Activated T-cell treated with anti-CD3 and anti-CD28 coated beads, Interleukin-2, amount 50 U/mL, for 24 hours (primary cell): ENCODE results near the gene NR5A1.

Experiments
- DNase-seq: peaks from one replicate; pipeline ENCODE4 v3.0.0-alpha.2; 2020
- H3K27ac Mint-ChIP-seq: 2 replicates; pipeline ENCODE4 v1.8.0; 2020; ENCODE audit warnings: mild to moderate bottlenecking, mixed read lengths
- H3K27me3 Mint-ChIP-seq: 2 replicates; pipeline ENCODE4 v1.8.0; 2020; ENCODE audit warnings: mixed read lengths
- H3K36me3 Mint-ChIP-seq: 2 replicates; pipeline ENCODE4 v1.8.0; 2020; ENCODE audit warnings: low read depth, mixed read lengths
- H3K4me1 Mint-ChIP-seq: 2 replicates; pipeline ENCODE4 v1.8.0; 2020; ENCODE audit warnings: low read depth, mixed read lengths
- H3K4me3 Mint-ChIP-seq: 2 replicates; pipeline ENCODE4 v1.8.0; 2020; ENCODE audit warnings: mild to moderate bottlenecking, moderate library complexity, mixed read lengths
- H3K9me3 Mint-ChIP-seq: 2 replicates; pipeline ENCODE4 v1.8.0; 2020; ENCODE audit warnings: mixed read lengths

Gene NR5A1

DNA sequence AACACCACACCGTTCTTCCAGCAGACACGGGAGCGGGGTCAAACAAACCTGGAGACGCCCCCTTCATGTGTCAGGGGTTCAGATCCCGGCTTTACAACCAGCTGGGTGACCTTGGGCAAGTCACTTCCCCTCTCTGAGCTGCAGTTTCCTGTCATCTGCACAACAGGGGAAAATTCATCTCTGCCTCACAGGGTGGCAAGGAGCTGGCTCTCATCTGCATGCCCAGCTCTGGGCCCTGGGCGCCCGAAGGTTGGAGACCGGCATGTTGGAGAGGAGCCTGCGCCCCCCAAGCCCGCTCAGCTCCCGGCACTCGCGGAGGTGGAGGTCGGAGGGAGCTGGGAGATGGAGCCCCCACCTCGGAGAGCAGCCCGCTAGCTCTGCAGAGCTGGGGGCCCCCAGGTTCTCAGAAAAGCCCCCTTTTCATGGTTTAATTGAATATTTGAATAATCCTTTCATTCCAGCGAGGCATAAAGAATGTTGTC is 20.4 kb downstream of the NR5A1 start:
- H3K4me3 Mint-ChIP-seq, result no peak overlapping the region
- no peaks in the 10 kb centered on the region for H3K36me3 Mint-ChIP-seq
- no peak overlapping the region for H3K27ac Mint-ChIP-seq
- H3K9me3 Mint-ChIP-seq, result no peaks in the 10 kb centered on the region
- no peaks in the 10 kb centered on the region for H3K4me1 Mint-ChIP-seq
- no peak for DNase-seq
- H3K27me3 Mint-ChIP-seq, result no peaks in the 10 kb centered on the region

- Mint-ChIP-seq H3K4me3 (no peak overlapping the region), H3K27me3 (no peaks in the 10 kb centered on the region), H3K27ac (no peak overlapping the region), H3K36me3 (no peaks in the 10 kb centered on the region), H3K9me3 (no peaks in the 10 kb centered on the region), H3K4me1 (no peaks in the 10 kb centered on the region)
- no peak for DNase-seq
Observed at GRCh38 chr9:124485936-124486335, 21.3 kb downstream of the NR5A1 start.

- Mint-ChIP-seq H3K27me3 (peaks cover under 1% of the 10 kb centered on the region), H3K27ac (no peak overlapping the region), H3K4me3 (no peak overlapping the region), H3K36me3 (no peaks in the 10 kb centered on the region), H3K9me3 (no peaks in the 10 kb centered on the region), H3K4me1 (no peaks in the 10 kb centered on the region)
- DNase-seq, result no peak
Observed at GRCh38 chr9:124485201-124485600, 22.0 kb downstream of the NR5A1 start.

DNA sequence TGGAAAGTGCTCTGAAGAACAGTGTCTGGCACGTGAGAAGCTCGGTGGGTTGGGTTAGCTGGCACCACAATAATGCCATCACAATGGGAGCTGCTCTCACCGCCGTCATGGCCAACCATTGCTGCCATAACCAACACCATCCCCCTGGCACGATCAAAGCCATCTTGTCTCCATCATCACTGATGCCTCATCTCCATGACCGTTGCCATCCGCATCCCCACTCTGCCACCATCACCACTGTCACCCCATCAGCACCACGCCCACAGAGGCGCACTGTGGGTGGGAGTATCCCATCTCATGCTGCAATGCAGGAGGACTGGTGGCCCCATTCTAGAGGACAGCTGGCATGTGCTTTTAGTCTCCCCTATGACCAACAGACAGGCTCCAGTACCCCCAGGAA is 23.7 kb downstream of the NR5A1 start:
- no peak overlapping the region for H3K4me3 Mint-ChIP-seq
- DNase-seq, result no peak
- no peaks in the 10 kb centered on the region for H3K4me1 Mint-ChIP-seq
- H3K9me3 Mint-ChIP-seq, result no peaks in the 10 kb centered on the region
- H3K27ac Mint-ChIP-seq, result no peak overlapping the region
- H3K36me3 Mint-ChIP-seq, result no peaks in the 10 kb centered on the region
- peaks cover 11% of the 10 kb centered on the region for H3K27me3 Mint-ChIP-seq

DNA sequence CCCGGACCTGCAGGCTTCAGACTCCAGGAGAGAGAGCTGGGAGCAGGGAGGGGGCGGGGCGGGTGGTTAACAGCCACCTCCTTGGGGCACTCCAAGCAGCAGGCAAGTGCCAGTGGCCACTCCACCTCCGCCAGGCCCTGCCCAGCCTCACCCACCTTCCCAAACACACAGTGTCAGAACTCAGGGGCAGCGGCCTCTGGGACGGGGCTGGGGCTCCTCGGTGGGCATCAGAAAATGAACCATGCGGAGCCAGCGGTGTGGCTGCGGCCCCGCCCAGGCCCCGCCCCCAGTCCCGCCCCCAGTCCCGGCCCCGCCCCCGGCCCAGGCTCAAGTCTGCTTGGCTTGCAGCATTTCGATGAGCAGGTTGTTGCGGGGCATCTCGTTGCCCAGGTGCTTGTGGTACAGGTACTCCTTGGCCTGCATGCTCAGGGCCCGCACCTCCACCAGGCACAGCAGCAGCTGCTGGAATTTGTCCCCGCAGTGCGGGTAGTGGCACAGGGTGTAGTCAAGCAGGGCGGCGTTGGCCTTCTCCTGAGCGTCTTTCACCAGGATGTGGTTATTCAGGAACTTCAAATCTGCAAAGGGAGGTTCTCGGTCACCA is 24.7 kb downstream of the NR5A1 start:
- H3K27me3 Mint-ChIP-seq, result peaks cover 17% of the 10 kb centered on the region
- DNase-seq, result no peak
- H3K9me3 Mint-ChIP-seq, result no peaks in the 10 kb centered on the region
- H3K36me3 Mint-ChIP-seq, result no peaks in the 10 kb centered on the region
- H3K4me3 Mint-ChIP-seq, result no peak overlapping the region
- no peaks in the 10 kb centered on the region for H3K4me1 Mint-ChIP-seq
- H3K27ac Mint-ChIP-seq, result no peak overlapping the region

GRCh38 chr9:124481115-124481514 is 26.1 kb downstream of the NR5A1 start:
- Mint-ChIP-seq H3K36me3 (no peaks in the 10 kb centered on the region), H3K4me3 (no peak overlapping the region), H3K27me3 (peaks cover 29% of the 10 kb centered on the region)

DNA sequence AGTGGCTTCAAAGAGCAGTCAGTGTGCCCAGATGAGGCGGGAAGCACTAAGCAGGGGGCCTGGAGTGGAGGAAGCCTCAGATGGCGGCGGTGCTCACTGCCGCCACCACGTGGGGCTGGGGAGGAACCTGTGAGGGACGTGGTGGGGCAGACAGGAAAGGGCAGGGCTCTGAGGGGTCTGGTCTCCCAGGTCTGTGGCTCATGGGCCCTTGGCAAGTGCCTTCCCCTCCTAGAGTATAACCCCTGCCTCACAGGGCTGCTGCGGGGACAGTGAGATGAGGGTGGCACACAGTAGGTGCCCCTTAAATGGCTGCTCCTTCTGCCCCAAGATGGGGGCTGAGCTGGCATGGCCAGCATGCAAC is 26.6 kb downstream of the NR5A1 start:
- no peak overlapping the region for H3K4me3 Mint-ChIP-seq
- no peaks in the 10 kb centered on the region for H3K4me1 Mint-ChIP-seq
- peaks cover 30% of the 10 kb centered on the region for H3K27me3 Mint-ChIP-seq
- DNase-seq, result no peak
- H3K9me3 Mint-ChIP-seq, result no peaks in the 10 kb centered on the region
- H3K27ac Mint-ChIP-seq, result no peak overlapping the region
- no peaks in the 10 kb centered on the region for H3K36me3 Mint-ChIP-seq

More at GRCh38 chr9:124481115-124481514, 26.1 kb downstream of the NR5A1 start:
- Mint-ChIP-seq H3K27ac (no peak overlapping the region), H3K4me1 (no peaks in the 10 kb centered on the region), H3K9me3 (no peaks in the 10 kb centered on the region)
- no peak for DNase-seq

DNA sequence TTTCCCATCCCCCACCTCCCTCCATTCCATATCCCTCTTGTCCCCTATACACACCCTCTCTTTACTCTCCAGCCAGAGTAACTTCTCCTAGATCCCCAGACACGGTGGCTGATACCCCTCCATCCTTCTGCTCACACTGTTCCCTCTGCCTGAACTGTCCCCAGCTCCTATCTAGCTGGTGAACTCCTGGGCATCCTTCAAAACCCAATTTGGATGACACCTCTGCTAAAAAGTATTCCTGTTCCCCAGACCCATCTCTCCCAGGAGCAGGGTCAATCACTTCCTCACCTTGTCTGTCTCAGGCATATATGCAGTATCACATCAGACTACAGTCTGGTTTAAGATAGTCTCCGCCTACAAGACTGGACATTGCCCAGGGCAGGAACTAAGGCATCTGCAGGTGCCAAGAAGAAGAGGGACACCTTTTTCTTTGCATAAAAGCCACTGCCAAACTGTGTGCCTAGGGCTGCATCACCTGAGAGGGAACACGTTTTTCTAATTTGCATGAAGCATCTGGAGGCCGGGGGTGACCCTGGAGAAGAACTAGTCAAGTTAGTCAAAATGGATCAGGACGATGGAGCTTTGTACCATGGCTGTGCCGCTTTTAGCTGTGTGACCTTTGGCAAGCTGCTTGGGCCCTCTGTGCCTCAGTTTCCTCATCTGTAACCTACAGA is 27.1 kb downstream of the NR5A1 start:
- DNase-seq, result no peak
- Mint-ChIP-seq H3K4me3 (no peak overlapping the region), H3K27ac (no peak overlapping the region), H3K36me3 (no peaks in the 10 kb centered on the region), H3K9me3 (no peaks in the 10 kb centered on the region), H3K4me1 (no peaks in the 10 kb centered on the region), H3K27me3 (peaks cover 30% of the 10 kb centered on the region)

DNA sequence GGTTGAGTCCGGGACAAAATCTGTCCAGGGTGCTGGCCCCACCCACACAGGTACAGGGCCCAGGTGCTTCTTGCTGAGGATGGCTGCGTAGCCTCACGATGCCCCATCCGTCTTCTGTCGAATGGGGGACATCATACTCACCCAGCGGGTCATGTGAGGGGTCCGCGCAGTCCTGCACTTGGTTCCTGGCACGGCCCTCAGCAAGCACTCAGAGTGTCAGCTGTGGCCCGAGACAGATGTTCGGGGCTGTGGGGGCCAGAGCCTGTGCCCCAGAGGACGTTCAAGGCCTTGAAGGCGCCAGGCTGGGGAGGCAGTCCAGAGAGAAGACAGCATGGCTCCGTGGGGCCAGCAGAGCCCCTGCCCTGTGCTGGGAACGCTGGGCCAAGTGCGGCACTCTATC is 27.8 kb downstream of the NR5A1 start:
- Mint-ChIP-seq H3K9me3 (no peaks in the 10 kb centered on the region), H3K36me3 (no peaks in the 10 kb centered on the region), H3K4me1 (no peaks in the 10 kb centered on the region), H3K27ac (no peak overlapping the region), H3K27me3 (peaks cover 30% of the 10 kb centered on the region), H3K4me3 (no peak overlapping the region)
- no peak for DNase-seq

DNA sequence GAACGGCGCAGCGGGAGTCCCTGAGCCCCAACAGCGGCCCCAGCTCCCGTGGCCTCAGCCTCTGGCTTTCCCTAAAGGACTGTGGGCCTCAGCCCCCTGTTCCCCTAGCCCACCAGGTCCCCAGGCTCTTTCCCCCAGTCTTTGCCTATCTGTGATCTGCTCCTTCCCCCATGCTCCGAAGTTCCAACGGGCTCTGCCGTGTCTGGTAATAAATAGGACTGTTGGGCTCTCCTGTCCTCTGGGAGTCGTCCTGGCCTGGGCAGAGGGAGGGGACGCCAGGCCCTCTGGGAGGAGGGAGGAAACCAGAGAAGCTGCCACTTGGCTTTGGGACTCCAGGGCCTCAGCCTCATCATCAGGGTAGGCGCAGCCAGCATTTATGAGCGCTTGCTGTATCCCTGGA is 28.8 kb downstream of the NR5A1 start:
- Mint-ChIP-seq H3K36me3 (no peaks in the 10 kb centered on the region), H3K9me3 (no peaks in the 10 kb centered on the region), H3K4me1 (no peaks in the 10 kb centered on the region), H3K4me3 (no peak overlapping the region), H3K27me3 (peaks cover 35% of the 10 kb centered on the region), H3K27ac (no peak overlapping the region)
- DNase-seq, result no peak

DNA sequence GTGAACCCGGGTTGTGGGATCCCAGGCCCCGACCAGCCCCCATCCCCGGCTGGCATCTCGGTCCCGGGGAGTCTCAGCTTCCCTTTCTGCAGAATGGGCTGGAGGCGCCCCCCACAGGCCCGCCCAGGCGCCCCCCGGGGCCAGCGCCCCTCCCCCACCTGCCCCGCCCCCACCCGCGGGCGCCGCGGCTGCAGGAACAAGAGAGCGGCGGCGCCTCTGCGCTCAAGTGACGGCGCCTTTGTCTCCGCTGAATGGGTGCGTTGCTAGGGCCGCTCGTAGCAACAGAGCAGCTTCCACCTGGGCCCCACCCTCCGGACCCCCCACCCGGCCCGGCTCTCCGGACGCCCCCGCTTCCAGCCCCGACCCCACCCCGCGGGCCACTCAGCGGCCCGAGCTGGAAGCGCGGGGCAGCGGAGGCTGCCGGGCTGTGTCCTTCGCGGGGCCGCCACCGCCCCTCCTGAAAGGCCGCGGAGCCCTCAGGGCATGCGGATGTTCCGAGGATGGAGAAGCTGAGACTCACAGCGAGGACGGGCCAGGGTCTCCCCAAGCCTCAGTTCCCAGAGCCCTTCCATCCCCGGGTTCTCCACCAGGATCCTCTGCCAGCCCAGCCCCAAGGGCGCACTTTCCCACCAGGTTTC is 29.4 kb downstream of the NR5A1 start:
- Mint-ChIP-seq H3K4me1 (no peaks in the 10 kb centered on the region), H3K27me3 (peaks cover 36% of the 10 kb centered on the region), H3K9me3 (no peaks in the 10 kb centered on the region), H3K27ac (no peak overlapping the region), H3K36me3 (no peaks in the 10 kb centered on the region), H3K4me3 (no peak overlapping the region)
- no peak for DNase-seq

GRCh38 chr9:124477211-124477647 is 30.0 kb downstream of the NR5A1 start:
- Mint-ChIP-seq H3K9me3 (no peaks in the 10 kb centered on the region), H3K27me3 (peaks cover 36% of the 10 kb centered on the region), H3K4me3 (no peak overlapping the region), H3K4me1 (no peaks in the 10 kb centered on the region), H3K36me3 (no peaks in the 10 kb centered on the region), H3K27ac (no peak overlapping the region)
- DNase-seq, result no peak

DNA sequence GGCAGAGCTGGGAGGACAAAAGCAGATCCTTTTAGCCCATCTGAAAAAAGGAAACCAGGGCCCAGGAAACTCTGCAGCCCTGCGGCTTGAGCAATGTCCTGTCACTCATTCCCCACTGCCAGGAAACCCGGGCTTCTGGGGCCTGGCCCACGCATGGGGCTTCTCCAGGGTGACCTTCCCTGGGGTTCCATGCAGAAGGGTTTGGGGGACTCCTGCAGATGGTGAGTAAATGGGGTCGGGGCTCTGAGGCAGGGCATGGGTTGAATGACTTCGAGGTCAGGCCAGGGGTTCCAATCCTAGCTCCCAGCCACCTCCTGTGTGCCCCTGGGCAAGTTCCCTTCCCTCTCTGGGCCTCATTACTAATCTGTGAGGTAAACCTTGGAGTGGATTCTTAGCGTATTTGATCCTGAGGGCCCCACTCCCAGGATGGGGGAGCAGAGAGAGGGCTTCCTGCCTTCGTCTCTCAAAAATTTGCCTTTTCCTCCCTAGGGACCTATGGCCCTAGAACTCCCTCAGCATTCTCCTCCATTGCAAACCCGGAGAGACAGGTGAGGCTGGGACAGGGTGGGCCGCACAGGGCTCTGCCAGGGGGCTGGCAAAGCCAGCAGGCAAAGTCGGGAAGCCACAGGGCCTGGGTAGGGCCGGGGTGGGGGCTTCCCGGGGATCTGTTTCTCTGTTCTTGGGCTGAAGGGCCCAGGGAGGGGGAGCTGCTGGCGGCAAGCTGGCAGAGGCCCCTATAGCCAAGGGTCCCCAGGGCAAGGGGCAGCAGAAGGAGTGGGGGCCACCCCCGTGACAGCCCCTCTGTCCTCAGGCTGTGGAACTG is 31.1 kb downstream of the NR5A1 start:
- no peak for DNase-seq
- no peak overlapping the region for H3K4me3 Mint-ChIP-seq
- no peaks in the 10 kb centered on the region for H3K36me3 Mint-ChIP-seq
- no peak overlapping the region for H3K27ac Mint-ChIP-seq
- peaks cover 39% of the 10 kb centered on the region for H3K27me3 Mint-ChIP-seq
- H3K9me3 Mint-ChIP-seq, result no peaks in the 10 kb centered on the region
- H3K4me1 Mint-ChIP-seq, result no peaks in the 10 kb centered on the region

- Mint-ChIP-seq H3K4me3 (no peak overlapping the region), H3K27ac (no peak overlapping the region), H3K9me3 (no peaks in the 10 kb centered on the region), H3K4me1 (no peaks in the 10 kb centered on the region), H3K27me3 (peaks cover 39% of the 10 kb centered on the region), H3K36me3 (no peaks in the 10 kb centered on the region)
- no peak for DNase-seq
Observed at GRCh38 chr9:124475158-124475867, 31.9 kb downstream of the NR5A1 start.
